ENCODE measurements around the gene ATOH1.

ATOH1 gene

GRCh38 chr4:93834249-93835066 is 5.9 kb downstream of the ATOH1 start:
- DNase-seq (ENCODE audit: low read depth in 2 of 2) = no peak

GRCh38 chr4:93835929-93836328 is 7.4 kb downstream of the ATOH1 start:
- DNase-seq (ENCODE audit: low read depth in 2 of 2) = no peak

GRCh38 chr4:93839704-93840103 is 11.2 kb downstream of the ATOH1 start:
- no peak for DNase-seq (ENCODE audit: low read depth in 2 of 2)

GRCh38 chr4:93841803-93842345 is 13.3 kb downstream of the ATOH1 start:
- DNase-seq (ENCODE audit: low read depth in 2 of 2) = no peak

GRCh38 chr4:93842601-93843252 is 14.2 kb downstream of the ATOH1 start:
- no peak for DNase-seq (ENCODE audit: low read depth in 2 of 2)

- DNase-seq (ENCODE audit: low read depth in 2 of 2) = no peak
These were observed 15.2 kb downstream of the ATOH1 start for GRCh38 chr4:93843772-93844171.

- DNase-seq (ENCODE audit: low read depth in 2 of 2) = no peak
These were observed 24.1 kb downstream of the ATOH1 start for GRCh38 chr4:93852680-93853079.

- DNase-seq (ENCODE audit: low read depth in 2 of 2) = no peak
These were observed 27.4 kb downstream of the ATOH1 start for GRCh38 chr4:93855926-93856325.

- no peak for DNase-seq (ENCODE audit: low read depth in 2 of 2)
These were observed 37.1 kb downstream of the ATOH1 start for GRCh38 chr4:93865650-93866049.

- DNase-seq (ENCODE audit: low read depth in 2 of 2) = no peak
These were observed 39.0 kb downstream of the ATOH1 start for GRCh38 chr4:93867416-93868001.

GRCh38 chr4:93870876-93871458 is 42.4 kb downstream of the ATOH1 start:
- DNase-seq (ENCODE audit: low read depth in 2 of 2) = no peak

GRCh38 chr4:93876754-93877153 is 48.2 kb downstream of the ATOH1 start:
- DNase-seq (ENCODE audit: low read depth in 2 of 2) = no peak

GRCh38 chr4:93878566-93878965 is 50.0 kb downstream of the ATOH1 start:
- no peak for DNase-seq (ENCODE audit: low read depth in 2 of 2)

GRCh38 chr4:93879919-93880318 is 51.4 kb downstream of the ATOH1 start:
- DNase-seq (ENCODE audit: low read depth in 2 of 2) = no peak
